MCF 10A (cell line): ENCODE results near the gene SPON1. TPM values are rescaled to one million over a fixed set of nuclear protein-coding genes. Genes with fewer than 3 reads are reported as not detected.

Experiments
- BruUV-seq: library from RNA; stranded (reverse); fragments of 400-500 nt; replicated peaks from 2 replicates; lab custom pipeline; 2021; lab: Mats Ljungman, UMichigan
- CTCF ChIA-PET: fragments of 300-600 bp; sonication (Branson Sonifier 250); formaldehyde crosslinking; extraction: SDS; loops from one replicate; lab custom pipeline; 2021; ENCODE audit warnings: antibody characterized with exemption, inconsistent platforms; lab: Yijun Ruan, JAX
- POLR2A ChIA-PET: fragments of 300-600, 350-650 bp; sonication (Branson Sonifier 250); formaldehyde crosslinking; extraction: SDS; loops from one replicate; lab custom pipeline; 2020; ENCODE audit warnings: antibody characterized with exemption, inconsistent platforms; lab: Yijun Ruan, JAX
- DNase-seq: peaks from one replicate; pipeline ENCODE4 v3.0.0-alpha.2; 2018; ENCODE audit not compliant: unreplicated experiment
- H3K27ac Mint-ChIP-seq: one replicate; pipeline ENCODE4 v1.8.0; 2022; ENCODE audit warnings: mild to moderate bottlenecking, low read depth, mixed read lengths; ENCODE audit not compliant: unreplicated experiment
- H3K27me3 Mint-ChIP-seq: one replicate; pipeline ENCODE4 v1.8.0; 2022; ENCODE audit warnings: mixed read lengths; ENCODE audit not compliant: insufficient read depth, unreplicated experiment
- H3K36me3 Mint-ChIP-seq: one replicate; pipeline ENCODE4 v1.8.0; 2022; ENCODE audit warnings: mild to moderate bottlenecking, moderate library complexity, mixed read lengths; ENCODE audit not compliant: insufficient read depth, unreplicated experiment
- H3K4me1 Mint-ChIP-seq: one replicate; pipeline ENCODE4 v1.8.0; 2022; ENCODE audit warnings: mixed read lengths; ENCODE audit not compliant: insufficient read depth, unreplicated experiment
- H3K4me3 Mint-ChIP-seq: one replicate; pipeline ENCODE4 v1.8.0; 2022; ENCODE audit warnings: mild to moderate bottlenecking, moderate library complexity, mixed read lengths; ENCODE audit not compliant: unreplicated experiment
- H3K9me3 Mint-ChIP-seq: one replicate; pipeline ENCODE4 v1.8.0; 2022; ENCODE audit warnings: mixed read lengths; ENCODE audit not compliant: unreplicated experiment
- CTCF ChIP-seq: fragments of 200-600 bp; IDR thresholded peaks from one replicate; pipeline ENCODE4 v1.8.0; 2022; ENCODE audit warnings: antibody characterized with exemption, mild to moderate bottlenecking; ENCODE audit not compliant: unreplicated experiment
- intact Hi-C: fragments of 100-400 bp; cut with micrococcal nuclease; formaldehyde crosslinking; loops from 2 replicates; pipeline ENCODE4 v1.14.1; 2022
- total RNA-seq: library from RNA; stranded (reverse); gene quantifications from 2 replicates; pipeline ENCODE4 v1.2.3, GENCODE V29; 2022

SPON1 gene
- total RNA-seq, 1 experiment from 2014 or later, result not detected

GRCh38 chr11:14258221-14258935 lies 295.9 kb downstream of the SPON1 start:
- BruUV-seq, result no TSS peak
- ChIA-PET CTCF (interaction anchor here (0.6 to 2.2 kb wide), 9 partner anchors 8 to 486 kb away, joined by 3 to 8 read pairs (median 3); no protein-coding TSS in a partner anchor), POLR2A (interaction anchor here (0.6 to 1.2 kb wide), 3 partner anchors 127 to 551 kb away, joined by 3 read pairs; no protein-coding TSS in a partner anchor)
- no peaks in the 10 kb centered on the region for H3K9me3 Mint-ChIP-seq
- TF ChIP-seq CTCF, result no peak
- peaks cover 20% of the 10 kb centered on the region for H3K27me3 Mint-ChIP-seq
- H3K4me1 Mint-ChIP-seq, result peaks cover 14% of the 10 kb centered on the region
- peak; percentile 83 for DNase-seq
- no peak overlapping the region for H3K4me3 Mint-ChIP-seq
- H3K27ac Mint-ChIP-seq, result no peak overlapping the region
- H3K36me3 Mint-ChIP-seq, result peaks cover 8% of the 10 kb centered on the region
- intact Hi-C loops, result no loop called here

GRCh38 chr11:14259186-14259784 lies 296.8 kb downstream of the SPON1 start:
- ChIA-PET POLR2A (interaction anchor here (1.2 kb wide), 1 partner anchor 128 kb away, joined by 3 read pairs; no protein-coding TSS in a partner anchor), CTCF (interaction anchor here (0.6 to 2.2 kb wide), 3 partner anchors 46 to 487 kb away, joined by 3 to 8 read pairs (median 3); no protein-coding TSS in a partner anchor)
- H3K27ac Mint-ChIP-seq, result no peak overlapping the region
- no peaks in the 10 kb centered on the region for H3K9me3 Mint-ChIP-seq
- TF ChIP-seq CTCF, result no peak
- H3K4me1 Mint-ChIP-seq, result peaks cover 14% of the 10 kb centered on the region
- BruUV-seq, result no TSS peak
- no peak overlapping the region for H3K4me3 Mint-ChIP-seq
- H3K27me3 Mint-ChIP-seq, result peaks cover 13% of the 10 kb centered on the region
- no peak for DNase-seq
- H3K36me3 Mint-ChIP-seq, result peaks cover 8% of the 10 kb centered on the region
- intact Hi-C loops, result no loop called here

- ChIA-PET POLR2A (no interaction called here), CTCF (interaction anchor here (1.1 kb wide), 1 partner anchor 14 kb away, joined by 3 read pairs; no protein-coding TSS in a partner anchor)
- no peak for DNase-seq
- intact Hi-C loops, result no loop called here
- TF ChIP-seq CTCF, result no peak
- Mint-ChIP-seq H3K36me3 (peaks cover 8% of the 10 kb centered on the region), H3K4me1 (peaks cover 14% of the 10 kb centered on the region), H3K27ac (no peak overlapping the region), H3K27me3 (peaks cover 7% of the 10 kb centered on the region), H3K9me3 (no peaks in the 10 kb centered on the region), H3K4me3 (no peak overlapping the region)
- no TSS peak for BruUV-seq
Measured at GRCh38 chr11:14259878-14260277, 297.4 kb downstream of the SPON1 start.

GRCh38 chr11:14261066-14261465 lies 298.5 kb downstream of the SPON1 start:
- intact Hi-C loops, result no loop called here
- Mint-ChIP-seq H3K36me3 (peaks cover 12% of the 10 kb centered on the region), H3K27ac (no peak overlapping the region), H3K9me3 (no peaks in the 10 kb centered on the region), H3K27me3 (no peaks in the 10 kb centered on the region), H3K4me3 (no peak overlapping the region), H3K4me1 (peaks cover 14% of the 10 kb centered on the region)
- TF ChIP-seq CTCF, result no peak
- CTCF ChIA-PET, result interaction anchor here (1.1 kb wide), 1 partner anchor 13 kb away, joined by 3 read pairs; no protein-coding TSS in a partner anchor
- DNase-seq, result no peak
- no TSS peak for BruUV-seq
- POLR2A ChIA-PET, result interaction anchor here (0.7 kb wide), 1 partner anchor 1699 kb away, joined by 4 read pairs; no protein-coding TSS in a partner anchor
